Pulmonary artery endothelial cell (primary cell): ENCODE data around the gene PLTP. TPM values are rescaled to one million over a fixed set of nuclear protein-coding genes. Genes with fewer than 3 reads are reported as not detected.

Experiments
- DNase-seq: peaks from one replicate; pipeline ENCODE4 v3.0.0-alpha.2; 2011; ENCODE audit warnings: low read depth, low spot score
- total RNA-seq: library from RNA; depleted of rRNA; stranded (reverse); fragments of >200 nt; gene quantifications from 2 replicates; pipeline ENCODE4 v1.2.3, GENCODE V29; 2014

PLTP gene
- total RNA-seq, 1 donor from 2014 or later, result 19.7 TPM

- no peak for DNase-seq
Observed at GRCh38 chr20:45850926-45851325, 61.0 kb downstream of the PLTP start.

- no peak for DNase-seq
Observed at GRCh38 chr20:45850238-45850637, 61.7 kb downstream of the PLTP start.

- DNase-seq, result no peak
Observed at GRCh38 chr20:45848969-45849582, 62.9 kb downstream of the PLTP start.

Other genes starting within 250 kb of the PLTP start
- not detected in 2 replicates for gene WFDC11, start 241.9 kb downstream of the PLTP start, total RNA-seq
- gene WFDC13, start 210.1 kb downstream of the PLTP start, total RNA-seq, result not detected in 2 replicates
- not detected in 2 replicates for gene WFDC10B, start 207.1 kb downstream of the PLTP start, total RNA-seq
- gene SPINT4, start 189.8 kb downstream of the PLTP start, total RNA-seq, result not detected in 2 replicates
- not detected in 2 replicates for gene WFDC3, start 120.3 kb downstream of the PLTP start, total RNA-seq
- gene DNTTIP1, start 120.2 kb downstream of the PLTP start, total RNA-seq, result 18.2 and 26.1 TPM in 2 replicates
- 24.6 and 51.4 TPM in 2 replicates for gene UBE2C, start 99.5 kb downstream of the PLTP start, total RNA-seq
- not detected in 2 replicates for gene TNNC2, start 84.8 kb downstream of the PLTP start, total RNA-seq
- gene SNX21, start 78.4 kb downstream of the PLTP start, total RNA-seq, result 20.8 and 22.7 TPM in 2 replicates
- gene ACOT8, start 54.8 kb downstream of the PLTP start, total RNA-seq, result 23.7 and 31.7 TPM in 2 replicates
- gene ZSWIM3, start 54.5 kb downstream of the PLTP start, total RNA-seq, result 5.4 and 8.2 TPM in 2 replicates
- gene ZSWIM1, start 30.9 kb downstream of the PLTP start, total RNA-seq, result 4.2 and 5.2 TPM in 2 replicates
- 0.53 and 0.59 TPM in 2 replicates for gene SPATA25, start 24.5 kb downstream of the PLTP start, total RNA-seq
- 2.2 and 2.7 TPM in 2 replicates for gene NEURL2, start 20.9 kb downstream of the PLTP start, total RNA-seq
- gene CTSA, start 20.8 kb downstream of the PLTP start, total RNA-seq, result 40.2 and 48.9 TPM in 2 replicates
- gene PCIF1, start 22.5 kb upstream of the PLTP start, total RNA-seq, result 8.8 and 9.3 TPM in 2 replicates
- gene ZNF335, start 60.0 kb upstream of the PLTP start, total RNA-seq, result 9.5 and 14.6 TPM in 2 replicates
- 0.04 TPM in 1 of 2 replicates, not detected in the other for gene MMP9, start 96.8 kb upstream of the PLTP start, total RNA-seq
- gene SLC12A5, start 117.1 kb upstream of the PLTP start, total RNA-seq, result 0.07 and 0.26 TPM in 2 replicates
- 10.6 and 15.9 TPM in 2 replicates for gene NCOA5, start 177.8 kb upstream of the PLTP start, total RNA-seq
- gene CD40, start 206.2 kb upstream of the PLTP start, total RNA-seq, result 9.1 and 12.7 TPM in 2 replicates